Liver (tissue), 9 donors: ENCODE results near the gene PSME3IP1. TPM values are rescaled to one million over a fixed set of nuclear protein-coding genes. Genes with fewer than 3 reads are reported as not detected.

Experiments
- DNase-seq: peaks from one replicate; pipeline ENCODE4 v3.0.0-alpha.2; 2017; ENCODE audit warnings: low spot score
- H3K27ac ChIP-seq, 2 donors: one replicate each; pipeline ENCODE4 v1.7.0; 2013; ENCODE audit warnings: inconsistent platforms in 2 of 2, low read length in 2 of 2, control low read depth in 1 of 2, low read depth in 1 of 2, mild to moderate bottlenecking in 1 of 2
- H3K27me3 ChIP-seq, 4 donors: one replicate each; pipeline versions ENCODE4 v1.6.1 to v1.7.0; 2013; ENCODE audit warnings: low read length in 3 of 4, inconsistent platforms in 1 of 4, mild to moderate bottlenecking in 1 of 4, moderate library complexity in 1 of 4; ENCODE audit not compliant: control insufficient read depth in 4 of 4, insufficient read depth in 4 of 4
- H3K36me3 ChIP-seq, 4 donors: one replicate each; pipeline versions ENCODE4 v1.6.1 to v1.7.0; 2013; ENCODE audit warnings: low read length in 3 of 4, mild to moderate bottlenecking in 3 of 4, low read depth in 1 of 4, moderate library complexity in 1 of 4; ENCODE audit not compliant: control insufficient read depth in 4 of 4, insufficient read depth in 3 of 4
- H3K4me1 ChIP-seq, 4 donors: one replicate each; pipeline versions ENCODE4 v1.6.1 to v1.7.0; 2013; ENCODE audit warnings: low read length in 3 of 4, mild to moderate bottlenecking in 3 of 4, moderate library complexity in 1 of 4; ENCODE audit not compliant: control insufficient read depth in 4 of 4, insufficient read depth in 4 of 4
- H3K4me3 ChIP-seq, 3 donors: one replicate each; pipeline versions ENCODE4 v1.6.1 to v1.7.0; 2013; ENCODE audit warnings: low read length in 3 of 3, control low read depth in 1 of 3, low read depth in 1 of 3, mild to moderate bottlenecking in 1 of 3
- H3K9ac ChIP-seq, 2 donors: one replicate each; pipeline ENCODE4 v1.7.0; 2013; ENCODE audit warnings: low read length in 2 of 2, mild to moderate bottlenecking in 2 of 2, moderate library complexity in 2 of 2, control low read depth in 1 of 2, low read depth in 1 of 2
- H3K9me3 ChIP-seq, 4 donors: one replicate each; pipeline versions ENCODE4 v1.6.1 to v1.7.0; 2013; ENCODE audit warnings: low read length in 3 of 4; ENCODE audit not compliant: control insufficient read depth in 4 of 4
- EGR1 ChIP-seq, 2 donors: IDR thresholded peaks; 2 replicates each; pipeline ENCODE4 v1.6.1; 2016 to 2018; ENCODE audit warnings: antibody characterized with exemption in 2 of 2, low read depth in 2 of 2
- FOXA1 ChIP-seq: IDR thresholded peaks from 2 replicates; pipeline ENCODE4 v1.6.1; 2016; ENCODE audit warnings: antibody characterized with exemption
- FOXA2 ChIP-seq: IDR thresholded peaks from 2 replicates; pipeline ENCODE4 v1.6.1; 2016; ENCODE audit warnings: antibody characterized with exemption
- GABPA ChIP-seq, 2 donors: IDR thresholded peaks in 1 of 2; conservative IDR thresholded peaks in 1 of 2; 2 replicates each; pipeline ENCODE4 v1.6.1; 2016; ENCODE audit warnings: antibody characterized with exemption in 2 of 2, mild to moderate bottlenecking in 1 of 2, moderate library complexity in 1 of 2
- HNF4A ChIP-seq, 2 donors: conservative IDR thresholded peaks; 2 replicates each; pipeline ENCODE4 v1.6.1; 2016; ENCODE audit warnings: antibody characterized with exemption in 2 of 2, mild to moderate bottlenecking in 2 of 2
- HNF4G ChIP-seq: IDR thresholded peaks from 2 replicates; pipeline ENCODE4 v1.6.1; 2016; ENCODE audit warnings: antibody characterized with exemption
- RXRA ChIP-seq, 2 donors: IDR thresholded peaks; 2 replicates each; pipeline ENCODE4 v1.6.1; 2017 to 2018; ENCODE audit warnings: antibody characterized with exemption in 2 of 2, mild to moderate bottlenecking in 1 of 2
- SP1 ChIP-seq: IDR thresholded peaks from 2 replicates; pipeline ENCODE4 v1.6.1; 2018; ENCODE audit warnings: antibody characterized with exemption, mild to moderate bottlenecking
- YY1 ChIP-seq: IDR thresholded peaks from 2 replicates; pipeline ENCODE4 v1.6.1; 2016; ENCODE audit warnings: antibody characterized with exemption, mild to moderate bottlenecking
- ZBTB33 ChIP-seq: IDR thresholded peaks from 2 replicates; pipeline ENCODE4 v1.6.1; 2016; ENCODE audit warnings: antibody characterized with exemption
- WGBS: extraction: QIAGEN DNeasy Blood & Tissue Kit; methylation state at CpG from one replicate; pipeline ENCODE4 v1.1.7; 2013; 5-methylcytosine and 5-hydroxymethylcytosine counted together
- polyA plus RNA-seq, 2 donors: library from polyadenylated mRNA; stranded (reverse) in 1 of 2; unstranded in 1 of 2; fragments of 200-250 nt in 1 of 2; fragments of >200 nt in 1 of 2; fragmentation: Nextera tagmentation in 1 of 2; extraction: Ambion mirVana in 1 of 2; gene quantifications; one replicate each; pipeline versions ENCODE4 v1.2.1 to v1.2.3, GENCODE V29; 2013 to 2015
- total RNA-seq, 2 donors: library from RNA; depleted of rRNA; stranded (reverse); fragments of >200 nt; gene quantifications; one replicate each; pipeline ENCODE4 v1.2.3, GENCODE V29; 2014
- TF ChIP-seq, protein P1 (sequence below): IDR thresholded peaks from 2 replicates; pipeline ENCODE4 v1.6.1; 2016; ENCODE audit warnings: antibody characterized with exemption
- TF ChIP-seq, protein P2 (sequence below): IDR thresholded peaks from 2 replicates; pipeline ENCODE4 v1.6.1; 2016; ENCODE audit warnings: antibody characterized with exemption
- TF ChIP-seq, protein P3 (sequence below): fragments of 150-350 bp; IDR thresholded peaks from 2 replicates; pipeline ENCODE4 v1.5.1; 2017; ENCODE audit warnings: improper control_type of control experiment, low read depth, low read length; ENCODE audit not compliant: missing input control
- donor health status: healthy.
- donor health status: healthy.
- donor health status: healthy.
- donor health status: healthy.
- donor health status: healthy.

The PSME3IP1 gene
- total and polyA plus RNA-seq, 4 donors = 25.0 to 34.7 (median 25.8) TPM

DNA sequence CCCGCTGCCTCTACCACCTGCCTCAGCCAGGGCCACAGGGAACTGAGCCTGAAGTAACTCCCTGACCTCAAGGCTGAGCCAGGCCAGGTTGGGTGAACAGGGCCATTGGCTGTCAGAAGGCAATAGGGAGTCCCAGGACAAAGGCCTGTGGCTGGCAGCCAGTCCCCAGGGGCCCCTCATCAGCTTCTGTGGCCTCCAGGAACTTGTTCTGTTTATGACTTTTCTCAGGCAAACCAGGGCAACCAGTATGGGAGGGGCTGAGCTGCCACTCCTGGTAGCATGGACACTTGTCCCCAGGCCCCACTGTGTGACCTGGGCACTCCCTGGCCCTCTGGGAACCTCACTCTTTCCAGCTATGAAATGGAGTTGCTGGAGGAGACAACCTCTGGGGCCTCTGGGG lies 53.4 kb downstream of the PSME3IP1 start:
- no peak overlapping the region for H3K27ac ChIP-seq
- H3K9ac ChIP-seq = no peak overlapping the region
- H3K4me1 ChIP-seq = peaks cover 0 to 4% (median 0%) of the 10 kb centered on the region in 4 donors
- H3K9me3 ChIP-seq = no peaks in the 10 kb centered on the region
- no peak for DNase-seq
- no peaks in the 10 kb centered on the region for H3K27me3 ChIP-seq
- H3K4me3 ChIP-seq = no peak overlapping the region
- WGBS = 96% methylated on average over 1 of the region's 1 CpG
- TF ChIP-seq, protein P1, sequence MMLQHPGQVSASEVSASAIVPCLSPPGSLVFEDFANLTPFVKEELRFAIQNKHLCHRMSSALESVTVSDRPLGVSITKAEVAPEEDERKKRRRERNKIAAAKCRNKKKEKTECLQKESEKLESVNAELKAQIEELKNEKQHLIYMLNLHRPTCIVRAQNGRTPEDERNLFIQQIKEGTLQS = no peak
- TF ChIP-seq ZBTB33 (no peak), FOXA2 (no peak), RXRA (IDR thresholded peaks at IDR 0.05) (no peak)
- TF ChIP-seq, protein P2, sequence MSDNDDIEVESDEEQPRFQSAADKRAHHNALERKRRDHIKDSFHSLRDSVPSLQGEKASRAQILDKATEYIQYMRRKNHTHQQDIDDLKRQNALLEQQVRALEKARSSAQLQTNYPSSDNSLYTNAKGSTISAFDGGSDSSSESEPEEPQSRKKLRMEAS = no peak
- H3K36me3 ChIP-seq = no peaks in the 10 kb centered on the region

GRCh38 chr16:57131351-57131970 lies 54.4 kb downstream of the PSME3IP1 start:
- no peak overlapping the region for H3K4me3 ChIP-seq
- no peak for TF ChIP-seq ZBTB33
- TF ChIP-seq, protein P3, sequence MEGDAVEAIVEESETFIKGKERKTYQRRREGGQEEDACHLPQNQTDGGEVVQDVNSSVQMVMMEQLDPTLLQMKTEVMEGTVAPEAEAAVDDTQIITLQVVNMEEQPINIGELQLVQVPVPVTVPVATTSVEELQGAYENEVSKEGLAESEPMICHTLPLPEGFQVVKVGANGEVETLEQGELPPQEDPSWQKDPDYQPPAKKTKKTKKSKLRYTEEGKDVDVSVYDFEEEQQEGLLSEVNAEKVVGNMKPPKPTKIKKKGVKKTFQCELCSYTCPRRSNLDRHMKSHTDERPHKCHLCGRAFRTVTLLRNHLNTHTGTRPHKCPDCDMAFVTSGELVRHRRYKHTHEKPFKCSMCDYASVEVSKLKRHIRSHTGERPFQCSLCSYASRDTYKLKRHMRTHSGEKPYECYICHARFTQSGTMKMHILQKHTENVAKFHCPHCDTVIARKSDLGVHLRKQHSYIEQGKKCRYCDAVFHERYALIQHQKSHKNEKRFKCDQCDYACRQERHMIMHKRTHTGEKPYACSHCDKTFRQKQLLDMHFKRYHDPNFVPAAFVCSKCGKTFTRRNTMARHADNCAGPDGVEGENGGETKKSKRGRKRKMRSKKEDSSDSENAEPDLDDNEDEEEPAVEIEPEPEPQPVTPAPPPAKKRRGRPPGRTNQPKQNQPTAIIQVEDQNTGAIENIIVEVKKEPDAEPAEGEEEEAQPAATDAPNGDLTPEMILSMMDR = no peak
- no peak for TF ChIP-seq EGR1 (IDR thresholded peaks at IDR 0.05; ENCODE audit: low read depth in 2 of 2)
- TF ChIP-seq YY1 = no peak
- no peak for TF ChIP-seq RXRA (IDR thresholded peaks at IDR 0.05)
- TF ChIP-seq, protein P1 = no peak
- peaks cover 0 to 4% (median 0%) of the 10 kb centered on the region in 4 donors for H3K4me1 ChIP-seq
- no peaks in the 10 kb centered on the region for H3K27me3 ChIP-seq
- no peaks in the 10 kb centered on the region for H3K36me3 ChIP-seq
- H3K9ac ChIP-seq = no peak overlapping the region
- H3K9me3 ChIP-seq = no peaks in the 10 kb centered on the region
- no peak overlapping the region for H3K27ac ChIP-seq
- WGBS = 89% methylated on average over 17 of the region's 17 CpGs
- DNase-seq = no peak

DNA sequence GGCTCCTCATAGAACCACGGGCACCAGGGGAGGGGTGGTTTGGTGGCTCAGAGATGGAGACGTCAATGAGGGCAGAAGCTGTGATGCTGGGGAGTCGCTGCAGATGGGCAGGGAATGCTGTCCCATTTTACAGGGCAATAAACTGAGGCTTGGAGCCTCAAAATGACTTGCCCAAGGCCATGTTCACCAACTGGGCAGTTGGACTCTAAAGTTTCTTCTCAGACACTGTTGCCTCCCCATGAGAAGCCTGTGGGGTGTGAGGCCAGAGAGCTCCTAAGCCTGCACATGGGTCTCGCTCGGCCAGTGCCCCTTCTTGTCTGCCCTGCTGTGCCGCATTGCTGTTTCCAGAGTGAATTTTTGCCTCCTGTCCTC lies 54.9 kb downstream of the PSME3IP1 start:
- Histone ChIP-seq H3K4me3 (no peak overlapping the region), H3K36me3 (no peaks in the 10 kb centered on the region), H3K27ac (no peak overlapping the region), H3K27me3 (no peaks in the 10 kb centered on the region), H3K9ac (no peak overlapping the region), H3K9me3 (no peaks in the 10 kb centered on the region), H3K4me1 (peaks cover 0 to 4% (median 0%) of the 10 kb centered on the region in 4 donors)
- TF ChIP-seq SP1 = no peak
- TF ChIP-seq FOXA1 = no peak
- no peak for TF ChIP-seq GABPA (IDR thresholded peaks at IDR 0.05 in 1 of 2, conservative IDR thresholded peaks at IDR 0.05 in 1 of 2)
- TF ChIP-seq HNF4G = no peak
- TF ChIP-seq, protein P2 = no peak
- TF ChIP-seq HNF4A (conservative IDR thresholded peaks at IDR 0.05) = no peak
- TF ChIP-seq ZBTB33 = no peak
- no peak for DNase-seq
- 94% methylated on average over 6 of the region's 6 CpGs for WGBS
